HepG2 (cell line): ENCODE measurements around the gene SPDYE16. TPM values are rescaled to one million over a fixed set of nuclear protein-coding genes. Genes with fewer than 3 reads are reported as not detected.

Source experiments
- ATF7-NPFF ChIP-seq: sonication (generic); formaldehyde crosslinking; IDR thresholded peaks from 2 replicates; pipeline ENCODE4 v1.8.1; 2023; ENCODE audit warnings: mild to moderate bottlenecking, low read depth, missing genetic modification reagents, moderate library complexity
- CEBPG ChIP-seq: IDR thresholded peaks from 2 replicates; pipeline ENCODE4 v1.6.1; 2016
- MBD4 ChIP-seq: IDR thresholded peaks from 2 replicates; pipeline ENCODE4 v1.6.1; 2012; ENCODE audit warnings: low read length, inconsistent platforms, borderline replicate concordance
- NAIF1 ChIP-seq: sonication (generic); formaldehyde crosslinking; IDR thresholded peaks from 2 replicates; pipeline ENCODE4 v1.5.0; 2020; ENCODE audit warnings: mild to moderate bottlenecking, missing genetic modification reagents, borderline replicate concordance
- XRCC5 ChIP-seq: fragments of 200-400 bp; formaldehyde crosslinking; optimal IDR thresholded peaks from 2 replicates; pipeline ENCODE3; 2017; ENCODE audit warnings: mild to moderate bottlenecking, low read length
- ZNF24 ChIP-seq: fragments of 450-650 bp; IDR thresholded peaks from 2 replicates; pipeline ENCODE4 v1.6.1; 2017; ENCODE audit warnings: antibody characterized with exemption, mild to moderate bottlenecking
- ZNF382 ChIP-seq: sonication (generic); formaldehyde crosslinking; IDR thresholded peaks from 2 replicates; pipeline ENCODE4 v1.5.0; 2020; ENCODE audit warnings: missing genetic modification reagents, mild to moderate bottlenecking, borderline replicate concordance
- ZNF451 ChIP-seq: sonication (generic); formaldehyde crosslinking; IDR thresholded peaks from 2 replicates; pipeline ENCODE4 v1.5.0; 2020; ENCODE audit warnings: mild to moderate bottlenecking, missing genetic modification reagents
- ZNF775 ChIP-seq: sonication (generic); formaldehyde crosslinking; IDR thresholded peaks from 2 replicates; pipeline ENCODE4 v1.4.0; 2020; ENCODE audit warnings: missing genetic modification reagents, mild to moderate bottlenecking, moderate library complexity, borderline replicate concordance
- ZSCAN29 ChIP-seq: sonication (generic); formaldehyde crosslinking; conservative IDR thresholded peaks from 2 replicates; pipeline ENCODE4 v1.4.0; 2020; ENCODE audit warnings: mild to moderate bottlenecking, missing genetic modification reagents
- polyA plus RNA-seq, 8 experiments: library from polyadenylated mRNA; depleted of rRNA in 3 of 8; stranded (reverse) in 7 of 8; unstranded in 1 of 8; fragments of >200 nt; fragmentation: Illumina TruSeq in 4 of 8; extraction: Trizol in 4 of 8; gene quantifications; 2 replicates each; pipeline versions ENCODE4 v1.2.1 to v1.2.3, GENCODE V29; 2011 to 2016; ENCODE audit warnings: low read depth in 4 of 8, missing spikeins in 1 of 8, mixed read lengths in 1 of 8; ENCODE audit not compliant: insufficient read depth in 1 of 8
- total RNA-seq, 5 experiments: library from RNA; depleted of rRNA; stranded (reverse); fragments of >200 nt; fragmentation: Illumina TruSeq; extraction: Trizol; gene quantifications; 2 replicates each; pipeline ENCODE4 v1.2.3, GENCODE V29; 2016; ENCODE audit warnings: low read depth in 1 of 5
- TF ChIP-seq, protein P1 (sequence below): sonication (generic); formaldehyde crosslinking; IDR thresholded peaks from 2 replicates; pipeline ENCODE4 v1.5.1; 2020; ENCODE audit warnings: mild to moderate bottlenecking, missing genetic modification reagents, moderate library complexity
- TF ChIP-seq, protein P2 (sequence below), 2 experiments: sonication (generic) in 1 of 2; formaldehyde crosslinking in 1 of 2; IDR thresholded peaks; 2 replicates each; pipeline versions ENCODE4 v1.4.0 to v1.6.1; 2016 to 2020; ENCODE audit warnings: borderline replicate concordance in 1 of 2, low read depth in 1 of 2, mild to moderate bottlenecking in 1 of 2, missing genetic modification reagents in 1 of 2
- TF ChIP-seq, protein P3 (sequence below): sonication (generic); formaldehyde crosslinking; IDR thresholded peaks from 2 replicates; pipeline ENCODE4 v1.4.0; 2020; ENCODE audit warnings: missing genetic modification reagents, borderline replicate concordance
- TF ChIP-seq, protein P4 (sequence below): sonication (generic); formaldehyde crosslinking; IDR thresholded peaks from 2 replicates; pipeline ENCODE4 v1.9.0; 2021; ENCODE audit warnings: missing genetic modification reagents, borderline replicate concordance
- TF ChIP-seq, protein P5 (sequence below): IDR thresholded peaks from 2 replicates; pipeline ENCODE4 v1.6.1; 2016; ENCODE audit warnings: low read depth, control low read depth

Gene SPDYE16
- total and polyA plus RNA-seq, 2 of the 13 experiments (the other 11 are each of a cell fraction or from before 2014, with no cell fraction given) = 0.11 TPM; not detected in 1

DNA sequence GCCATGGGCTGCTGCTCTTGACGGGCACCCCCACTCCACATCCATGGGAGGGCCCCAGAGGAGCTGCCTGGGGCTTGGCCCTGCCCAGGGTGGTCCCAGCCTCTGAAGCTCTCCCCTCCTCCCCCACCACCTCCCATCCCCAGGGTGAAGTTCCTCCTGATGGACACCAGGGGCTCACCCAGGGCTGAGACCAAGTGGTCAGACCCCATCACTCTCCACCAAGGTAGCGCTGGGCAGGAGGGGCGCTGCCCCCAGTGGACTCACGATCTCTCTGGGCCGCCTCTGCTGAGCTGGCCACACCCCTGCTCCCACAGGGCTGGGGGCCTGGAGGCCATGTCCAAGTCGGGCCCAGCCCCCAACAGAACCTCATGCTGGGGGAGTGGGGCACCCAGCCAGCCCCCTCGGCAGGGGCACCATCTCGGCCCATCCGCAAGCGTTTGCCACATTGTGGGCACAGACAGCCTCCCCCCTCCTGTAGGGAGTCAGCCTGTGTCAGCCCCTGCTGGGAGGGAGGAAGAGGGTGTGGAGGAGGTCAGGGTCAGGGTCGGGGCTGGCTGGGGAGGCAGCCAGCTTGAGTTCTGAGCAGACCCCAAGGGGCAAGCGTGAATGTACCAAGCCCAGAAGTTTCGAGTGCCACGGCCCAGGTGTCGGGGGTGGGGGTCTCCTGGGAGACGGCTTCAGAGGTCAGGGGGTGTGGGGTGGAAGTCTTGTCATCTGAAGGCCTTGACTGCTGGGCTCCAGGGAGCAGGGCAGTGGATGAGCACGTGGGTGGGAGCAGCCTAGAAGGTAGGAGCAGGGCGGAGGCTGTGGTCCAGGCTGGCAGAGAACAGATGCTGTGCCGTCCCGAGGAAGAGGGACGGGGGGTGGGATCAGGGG, 29.9 kb downstream of the SPDYE16 start (continued):
- TF ChIP-seq ATF7-NPFF (no peak), ZSCAN29 (CRISPR knock-in tag) (no peak), MBD4 (no peak), ZNF382 (no peak), XRCC5 (peak; percentile 34), NAIF1 (CRISPR knock-in tag) (no peak), ZNF24 (no peak), CEBPG (CRISPR knock-in tag) (no peak), ZNF775 (CRISPR knock-in tag) (no peak), ZNF451 (CRISPR knock-in tag) (0 out of 2 replicates have a peak, but pooled peaks have one; percentile 34)
- TF ChIP-seq, protein P1, sequence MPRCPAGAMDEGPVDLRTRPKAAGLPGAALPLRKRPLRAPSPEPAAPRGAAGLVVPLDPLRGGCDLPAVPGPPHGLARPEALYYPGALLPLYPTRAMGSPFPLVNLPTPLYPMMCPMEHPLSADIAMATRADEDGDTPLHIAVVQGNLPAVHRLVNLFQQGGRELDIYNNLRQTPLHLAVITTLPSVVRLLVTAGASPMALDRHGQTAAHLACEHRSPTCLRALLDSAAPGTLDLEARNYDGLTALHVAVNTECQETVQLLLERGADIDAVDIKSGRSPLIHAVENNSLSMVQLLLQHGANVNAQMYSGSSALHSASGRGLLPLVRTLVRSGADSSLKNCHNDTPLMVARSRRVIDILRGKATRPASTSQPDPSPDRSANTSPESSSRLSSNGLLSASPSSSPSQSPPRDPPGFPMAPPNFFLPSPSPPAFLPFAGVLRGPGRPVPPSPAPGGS (CRISPR knock-in tag) = peak; percentile 49; the same call in 1 of the 2 replicates
- TF ChIP-seq, protein P2, sequence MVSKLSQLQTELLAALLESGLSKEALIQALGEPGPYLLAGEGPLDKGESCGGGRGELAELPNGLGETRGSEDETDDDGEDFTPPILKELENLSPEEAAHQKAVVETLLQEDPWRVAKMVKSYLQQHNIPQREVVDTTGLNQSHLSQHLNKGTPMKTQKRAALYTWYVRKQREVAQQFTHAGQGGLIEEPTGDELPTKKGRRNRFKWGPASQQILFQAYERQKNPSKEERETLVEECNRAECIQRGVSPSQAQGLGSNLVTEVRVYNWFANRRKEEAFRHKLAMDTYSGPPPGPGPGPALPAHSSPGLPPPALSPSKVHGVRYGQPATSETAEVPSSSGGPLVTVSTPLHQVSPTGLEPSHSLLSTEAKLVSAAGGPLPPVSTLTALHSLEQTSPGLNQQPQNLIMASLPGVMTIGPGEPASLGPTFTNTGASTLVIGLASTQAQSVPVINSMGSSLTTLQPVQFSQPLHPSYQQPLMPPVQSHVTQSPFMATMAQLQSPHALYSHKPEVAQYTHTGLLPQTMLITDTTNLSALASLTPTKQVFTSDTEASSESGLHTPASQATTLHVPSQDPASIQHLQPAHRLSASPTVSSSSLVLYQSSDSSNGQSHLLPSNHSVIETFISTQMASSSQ (IDR thresholded peaks at IDR 0.05; ENCODE audit: low read depth) = no peak
- TF ChIP-seq, protein P2 (CRISPR knock-in tag; IDR thresholded peaks at IDR 0.05; ENCODE audit: borderline replicate concordance) = peak; percentile 30; the same call in 1 of the 2 replicates
- TF ChIP-seq, protein P3, sequence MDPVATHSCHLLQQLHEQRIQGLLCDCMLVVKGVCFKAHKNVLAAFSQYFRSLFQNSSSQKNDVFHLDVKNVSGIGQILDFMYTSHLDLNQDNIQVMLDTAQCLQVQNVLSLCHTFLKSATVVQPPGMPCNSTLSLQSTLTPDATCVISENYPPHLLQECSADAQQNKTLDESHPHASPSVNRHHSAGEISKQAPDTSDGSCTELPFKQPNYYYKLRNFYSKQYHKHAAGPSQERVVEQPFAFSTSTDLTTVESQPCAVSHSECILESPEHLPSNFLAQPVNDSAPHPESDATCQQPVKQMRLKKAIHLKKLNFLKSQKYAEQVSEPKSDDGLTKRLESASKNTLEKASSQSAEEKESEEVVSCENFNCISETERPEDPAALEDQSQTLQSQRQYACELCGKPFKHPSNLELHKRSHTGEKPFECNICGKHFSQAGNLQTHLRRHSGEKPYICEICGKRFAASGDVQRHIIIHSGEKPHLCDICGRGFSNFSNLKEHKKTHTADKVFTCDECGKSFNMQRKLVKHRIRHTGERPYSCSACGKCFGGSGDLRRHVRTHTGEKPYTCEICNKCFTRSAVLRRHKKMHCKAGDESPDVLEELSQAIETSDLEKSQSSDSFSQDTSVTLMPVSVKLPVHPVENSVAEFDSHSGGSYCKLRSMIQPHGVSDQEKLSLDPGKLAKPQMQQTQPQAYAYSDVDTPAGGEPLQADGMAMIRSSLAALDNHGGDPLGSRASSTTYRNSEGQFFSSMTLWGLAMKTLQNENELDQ (CRISPR knock-in tag) = no peak
- TF ChIP-seq, protein P4, sequence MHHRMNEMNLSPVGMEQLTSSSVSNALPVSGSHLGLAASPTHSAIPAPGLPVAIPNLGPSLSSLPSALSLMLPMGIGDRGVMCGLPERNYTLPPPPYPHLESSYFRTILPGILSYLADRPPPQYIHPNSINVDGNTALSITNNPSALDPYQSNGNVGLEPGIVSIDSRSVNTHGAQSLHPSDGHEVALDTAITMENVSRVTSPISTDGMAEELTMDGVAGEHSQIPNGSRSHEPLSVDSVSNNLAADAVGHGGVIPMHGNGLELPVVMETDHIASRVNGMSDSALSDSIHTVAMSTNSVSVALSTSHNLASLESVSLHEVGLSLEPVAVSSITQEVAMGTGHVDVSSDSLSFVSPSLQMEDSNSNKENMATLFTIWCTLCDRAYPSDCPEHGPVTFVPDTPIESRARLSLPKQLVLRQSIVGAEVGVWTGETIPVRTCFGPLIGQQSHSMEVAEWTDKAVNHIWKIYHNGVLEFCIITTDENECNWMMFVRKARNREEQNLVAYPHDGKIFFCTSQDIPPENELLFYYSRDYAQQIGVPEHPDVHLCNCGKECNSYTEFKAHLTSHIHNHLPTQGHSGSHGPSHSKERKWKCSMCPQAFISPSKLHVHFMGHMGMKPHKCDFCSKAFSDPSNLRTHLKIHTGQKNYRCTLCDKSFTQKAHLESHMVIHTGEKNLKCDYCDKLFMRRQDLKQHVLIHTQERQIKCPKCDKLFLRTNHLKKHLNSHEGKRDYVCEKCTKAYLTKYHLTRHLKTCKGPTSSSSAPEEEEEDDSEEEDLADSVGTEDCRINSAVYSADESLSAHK = no peak
- TF ChIP-seq, protein P5, sequence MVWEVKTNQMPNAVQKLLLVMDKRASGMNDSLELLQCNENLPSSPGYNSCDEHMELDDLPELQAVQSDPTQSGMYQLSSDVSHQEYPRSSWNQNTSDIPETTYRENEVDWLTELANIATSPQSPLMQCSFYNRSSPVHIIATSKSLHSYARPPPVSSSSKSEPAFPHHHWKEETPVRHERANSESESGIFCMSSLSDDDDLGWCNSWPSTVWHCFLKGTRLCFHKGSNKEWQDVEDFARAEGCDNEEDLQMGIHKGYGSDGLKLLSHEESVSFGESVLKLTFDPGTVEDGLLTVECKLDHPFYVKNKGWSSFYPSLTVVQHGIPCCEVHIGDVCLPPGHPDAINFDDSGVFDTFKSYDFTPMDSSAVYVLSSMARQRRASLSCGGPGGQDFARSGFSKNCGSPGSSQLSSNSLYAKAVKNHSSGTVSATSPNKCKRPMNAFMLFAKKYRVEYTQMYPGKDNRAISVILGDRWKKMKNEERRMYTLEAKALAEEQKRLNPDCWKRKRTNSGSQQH (CRISPR knock-in tag) = no peak
